HEK293 (cell line): ENCODE measurements around the gene MEG3.

Source experiments
- CTCF ChIA-PET: fragments of 350-600 bp; formaldehyde crosslinking; extraction: SDS; loops from one replicate; lab custom pipeline; 2021; ENCODE audit warnings: antibody characterized with exemption; lab: Yijun Ruan, JAX
- POLR2A ChIA-PET: fragments of 300-600 bp; formaldehyde crosslinking; extraction: SDS; loops from one replicate; lab custom pipeline; 2020; ENCODE audit warnings: antibody characterized with exemption, inconsistent platforms; lab: Yijun Ruan, JAX
- H3K27ac ChIP-seq: fragments of 200-500 bp; sonication (Bioruptor generic); 2 replicates; pipeline ENCODE4 v1.5.1; 2014; ENCODE audit warnings: low read depth, low read length, control low read depth, inconsistent platforms; ENCODE audit errors: extremely low read depth
- H3K36me3 ChIP-seq, 2 experiments: fragments of 200-500 bp in 1 of 2; sonication (Bioruptor generic) in 1 of 2; 1 replicate in 1 of 2; 2 replicates in 1 of 2; pipeline ENCODE4 v1.5.1; 2014 to 2017; ENCODE audit warnings: inconsistent platforms in 2 of 2, low read length in 2 of 2; ENCODE audit not compliant: control insufficient read depth in 2 of 2, insufficient read depth in 1 of 2
- H3K4me1 ChIP-seq: fragments of 200-500 bp; sonication (Bioruptor generic); 2 replicates; pipeline ENCODE4 v1.5.1; 2014; ENCODE audit warnings: mild to moderate bottlenecking, low read length, inconsistent platforms; ENCODE audit not compliant: control insufficient read depth, insufficient read depth
- H3K4me3 ChIP-seq: 2 replicates; pipeline ENCODE4 v1.5.1; 2011; ENCODE audit warnings: low read depth, mild to moderate bottlenecking, control low read depth, low read length, moderate library complexity
- H3K9me3 ChIP-seq: fragments of 200-500 bp; sonication (Bioruptor generic); 2 replicates; pipeline ENCODE4 v1.5.1; 2014; ENCODE audit warnings: low read depth, low read length, inconsistent platforms; ENCODE audit not compliant: control insufficient read depth, insufficient read depth
- BCL11B ChIP-seq: fragments of 450-650 bp; formaldehyde crosslinking; IDR thresholded peaks from 2 replicates; pipeline ENCODE4 v1.5.1; 2016; ENCODE audit warnings: low read depth, missing biosample characterization, missing genetic modification characterization
- GLI4 ChIP-seq: fragments of 450-650 bp; formaldehyde crosslinking; IDR thresholded peaks from 2 replicates; pipeline ENCODE4 v1.5.1; 2016; ENCODE audit warnings: missing biosample characterization, missing genetic modification characterization
- GLIS1 ChIP-seq: fragments of 450-650 bp; formaldehyde crosslinking; IDR thresholded peaks from 2 replicates; pipeline ENCODE4 v1.5.1; 2016; ENCODE audit warnings: missing biosample characterization, missing genetic modification characterization
- KLF17 ChIP-seq: fragments of 450-650 bp; formaldehyde crosslinking; IDR thresholded peaks from 2 replicates; pipeline ENCODE4 v1.5.1; 2016; ENCODE audit warnings: missing biosample characterization, missing genetic modification characterization
- RBAK ChIP-seq: fragments of 450-650 bp; formaldehyde crosslinking; IDR thresholded peaks from 2 replicates; pipeline ENCODE4 v1.5.1; 2016; ENCODE audit warnings: missing biosample characterization, missing genetic modification characterization
- ZBTB1 ChIP-seq: fragments of 450-650 bp; formaldehyde crosslinking; IDR thresholded peaks from 2 replicates; pipeline ENCODE4 v1.5.1; 2016; ENCODE audit warnings: missing biosample characterization, missing genetic modification characterization
- ZBTB10 ChIP-seq: fragments of 450-650 bp; formaldehyde crosslinking; IDR thresholded peaks from 2 replicates; pipeline ENCODE4 v1.5.1; 2016; ENCODE audit warnings: missing biosample characterization, missing genetic modification characterization
- ZBTB11 ChIP-seq: fragments of 450-650 bp; formaldehyde crosslinking; conservative IDR thresholded peaks from 2 replicates; pipeline ENCODE4 v1.5.1; 2016; ENCODE audit warnings: low read depth, missing biosample characterization, missing genetic modification characterization
- ZBTB48 ChIP-seq: fragments of 450-650 bp; formaldehyde crosslinking; IDR thresholded peaks from 2 replicates; pipeline ENCODE4 v1.5.1; 2016; ENCODE audit warnings: missing biosample characterization, missing genetic modification characterization
- ZNF132 ChIP-seq: fragments of 450-650 bp; formaldehyde crosslinking; IDR thresholded peaks from 2 replicates; pipeline ENCODE4 v1.5.1; 2017; ENCODE audit warnings: missing biosample characterization, missing genetic modification characterization, borderline replicate concordance
- ZNF174 ChIP-seq: fragments of 450-650 bp; formaldehyde crosslinking; IDR thresholded peaks from 2 replicates; pipeline ENCODE4 v1.5.0; 2017; ENCODE audit warnings: missing biosample characterization, mild to moderate bottlenecking, missing genetic modification characterization
- ZNF18 ChIP-seq: fragments of 450-650 bp; formaldehyde crosslinking; IDR thresholded peaks from 2 replicates; pipeline ENCODE4 v1.5.1; 2016; ENCODE audit warnings: missing biosample characterization, missing genetic modification characterization
- ZNF184 ChIP-seq: fragments of 450-650 bp; IDR thresholded peaks from 2 replicates; pipeline ENCODE4 v1.5.1; 2018; ENCODE audit warnings: missing biosample characterization, mild to moderate bottlenecking, missing genetic modification characterization
- ZNF335 ChIP-seq: fragments of 450-650 bp; formaldehyde crosslinking; conservative IDR thresholded peaks from 2 replicates; pipeline ENCODE4 v1.5.1; 2016; ENCODE audit warnings: missing biosample characterization, missing genetic modification characterization
- ZNF600 ChIP-seq: fragments of 450-650 bp; formaldehyde crosslinking; IDR thresholded peaks from 2 replicates; pipeline ENCODE4 v1.5.1; 2016; ENCODE audit warnings: missing biosample characterization, missing genetic modification characterization
- ZNF610 ChIP-seq: fragments of 450-650 bp; formaldehyde crosslinking; IDR thresholded peaks from 2 replicates; pipeline ENCODE4 v1.5.1; 2016; ENCODE audit warnings: missing biosample characterization, missing genetic modification characterization, borderline replicate concordance
- ZNF76 ChIP-seq: fragments of 450-650 bp; formaldehyde crosslinking; IDR thresholded peaks from 2 replicates; pipeline ENCODE4; 2016; ENCODE audit warnings: low read depth, missing biosample characterization, missing genetic modification characterization, borderline replicate concordance
- ZNF830 ChIP-seq: fragments of 450-650 bp; IDR thresholded peaks from 2 replicates; pipeline ENCODE4 v1.5.0; 2018; ENCODE audit warnings: missing biosample characterization, missing genetic modification characterization, low read depth, mild to moderate bottlenecking, moderate library complexity

MEG3 gene

GRCh38 chr14:100825713-100826331 lies at the start of gene MEG3:
Gene MEG3 (plus strand): TSS chr14:100826118.
- H3K36me3 ChIP-seq = no peaks in the 10 kb centered on the region
- no peaks in the 10 kb centered on the region for H3K4me1 ChIP-seq
- CTCF ChIA-PET = no interaction called here
- POLR2A ChIA-PET = no interaction called here
- no peaks in the 10 kb centered on the region for H3K9me3 ChIP-seq
- no peak within 1 kb of the TSS for H3K27ac ChIP-seq
- no peak within 1 kb of the TSS for H3K4me3 ChIP-seq
- no peak for TF ChIP-seq ZNF600
- TF ChIP-seq ZNF335 = no peak
- no peak for TF ChIP-seq GLI4 (tag by site-specific recombination)
- TF ChIP-seq ZBTB11 = no peak
- no peak for TF ChIP-seq ZNF830 (tag by site-specific recombination)
- no peak for TF ChIP-seq ZNF18
- no peak for TF ChIP-seq ZBTB10
- TF ChIP-seq KLF17 = no peak
- no peak for TF ChIP-seq ZBTB48 (tag by site-specific recombination)

GRCh38 chr14:100776681-100777365 lies 49.1 kb upstream of the MEG3 start:
- POLR2A ChIA-PET = no interaction called here
- Histone ChIP-seq H3K4me1 (no peaks in the 10 kb centered on the region), H3K9me3 (no peaks in the 10 kb centered on the region), H3K4me3 (no peak overlapping the region), H3K36me3 (no peaks in the 10 kb centered on the region), H3K27ac (no peak overlapping the region)
- TF ChIP-seq ZNF76 (tag by site-specific recombination) (no peak), ZBTB1 (tag by site-specific recombination) (no peak), RBAK (tag by site-specific recombination) (no peak), ZNF610 (tag by site-specific recombination) (no peak), GLIS1 (no peak), BCL11B (tag by site-specific recombination) (no peak), ZNF132 (tag by site-specific recombination) (no peak), ZNF184 (no peak), ZNF174 (tag by site-specific recombination) (no peak)
- CTCF ChIA-PET = no interaction called here
